GM15510 (cell line): ENCODE measurements around the gene CTSL.

Experiments
- POLR2A ChIP-seq: IDR thresholded peaks from 3 replicates; pipeline ENCODE4 v1.6.1; 2011; ENCODE audit warnings: borderline replicate concordance; ENCODE audit not compliant: insufficient read length; ENCODE audit errors: extremely low read depth

CTSL gene

GRCh38 chr9:87686520-87687090, 39.3 kb upstream of the CTSL start:
- no peak for TF ChIP-seq POLR2A

GRCh38 chr9:87687207-87687606, 38.7 kb upstream of the CTSL start:
- TF ChIP-seq POLR2A, result no peak

GRCh38 chr9:87694236-87694755, 31.6 kb upstream of the CTSL start:
- no peak for TF ChIP-seq POLR2A

GRCh38 chr9:87695523-87695922, 30.4 kb upstream of the CTSL start:
- no peak for TF ChIP-seq POLR2A

GRCh38 chr9:87696641-87697040, 29.3 kb upstream of the CTSL start:
- TF ChIP-seq POLR2A, result no peak

- no peak for TF ChIP-seq POLR2A
Observed at GRCh38 chr9:87698069-87698809, 27.7 kb upstream of the CTSL start.

- no peak for TF ChIP-seq POLR2A
Observed at GRCh38 chr9:87699835-87700234, 26.1 kb upstream of the CTSL start.

- no peak for TF ChIP-seq POLR2A
Observed at GRCh38 chr9:87701491-87701890, 24.4 kb upstream of the CTSL start.

GRCh38 chr9:87701931-87702421, 23.9 kb upstream of the CTSL start:
- TF ChIP-seq POLR2A, result no peak

GRCh38 chr9:87702921-87703320, 23.0 kb upstream of the CTSL start:
- TF ChIP-seq POLR2A, result no peak

GRCh38 chr9:87703636-87704276, 22.2 kb upstream of the CTSL start:
- no peak for TF ChIP-seq POLR2A

GRCh38 chr9:87704342-87704741, 21.6 kb upstream of the CTSL start:
- no peak for TF ChIP-seq POLR2A

- no peak for TF ChIP-seq POLR2A
Observed at GRCh38 chr9:87706066-87706739, 19.7 kb upstream of the CTSL start.

- TF ChIP-seq POLR2A, result no peak
Observed at GRCh38 chr9:87707805-87708506, 18.0 kb upstream of the CTSL start.
